ENCODE measurements around the gene MAML1.
"Not testable (repeated sequence)": the region's sequence is repeated elsewhere in the genome, so short reads cannot be mapped to it uniquely, and the experiment has no call there.

MAML1 gene

GRCh38 chr5:179780362-179780761 lies 47.7 kb downstream of the MAML1 start:
- H3K4me3 ChIP-seq (ENCODE audit: low read length) = no peak overlapping the region
- DNase-seq (ENCODE audit: low read depth) = no peak
- no peak for TF ChIP-seq CTCF (IDR thresholded peaks at IDR 0.05; ENCODE audit: insufficient read depth, low read depth, low read length, missing control alignments)

GRCh38 chr5:179781846-179782245 lies 49.2 kb downstream of the MAML1 start:
- TF ChIP-seq CTCF (IDR thresholded peaks at IDR 0.05; ENCODE audit: insufficient read depth, low read depth, low read length, missing control alignments) = no peak
- no peak overlapping the region for H3K4me3 ChIP-seq (ENCODE audit: low read length)
- DNase-seq (ENCODE audit: low read depth) = no peak

GRCh38 chr5:179783128-179783527 lies 50.5 kb downstream of the MAML1 start:
- DNase-seq (ENCODE audit: low read depth) = no peak
- TF ChIP-seq CTCF (IDR thresholded peaks at IDR 0.05; ENCODE audit: insufficient read depth, low read depth, low read length, missing control alignments) = no peak
- H3K4me3 ChIP-seq (ENCODE audit: low read length) = no peak overlapping the region

GRCh38 chr5:179786861-179787260 lies 54.2 kb downstream of the MAML1 start:
- TF ChIP-seq CTCF (IDR thresholded peaks at IDR 0.05; ENCODE audit: insufficient read depth, low read depth, low read length, missing control alignments) = no peak
- DNase-seq (ENCODE audit: low read depth) = no peak

GRCh38 chr5:179788193-179788854 lies 55.7 kb downstream of the MAML1 start:
- H3K4me3 ChIP-seq (ENCODE audit: low read length) = no peak overlapping the region
- DNase-seq (ENCODE audit: low read depth) = no peak
- no peak for TF ChIP-seq CTCF (IDR thresholded peaks at IDR 0.05; ENCODE audit: insufficient read depth, low read depth, low read length, missing control alignments)

More at GRCh38 chr5:179786861-179787260, 54.2 kb downstream of the MAML1 start:
- H3K4me3 ChIP-seq (ENCODE audit: low read length) = no peak overlapping the region

- DNase-seq (ENCODE audit: low read depth); H3K4me3 ChIP-seq (ENCODE audit: low read length): not testable (repeated sequence)
These were observed 56.7 kb downstream of the MAML1 start for GRCh38 chr5:179789278-179789677.

- no peak for TF ChIP-seq CTCF (IDR thresholded peaks at IDR 0.05; ENCODE audit: insufficient read depth, low read depth, low read length, missing control alignments)
- H3K4me3 ChIP-seq (ENCODE audit: low read length) = no peak overlapping the region
- no peak for DNase-seq (ENCODE audit: low read depth)
These were observed 59.4 kb downstream of the MAML1 start for GRCh38 chr5:179791881-179792611.
